Right ventricle myocardium superior (tissue), 1 donor: ENCODE results near the gene DIP2C. TPM values are rescaled to one million over a fixed set of nuclear protein-coding genes. Genes with fewer than 3 reads are reported as not detected.
"Not testable (repeated sequence)": the region's sequence is repeated elsewhere in the genome, so short reads cannot be mapped to it uniquely, and the experiment has no call there.

Experiments
- ATAC-seq: fragments of 200-7000 bp; cut with Tn5 transposase; one replicate; pipeline ENCODE4 v1.9.1; 2020; ENCODE audit warnings: mild to moderate bottlenecking; ENCODE audit not compliant: poor library complexity
- DNase-seq: peaks from one replicate; pipeline ENCODE4 v3.0.0-alpha.2; 2020
- intact Hi-C: fragments of 100-400 bp; cut with DNase I; formaldehyde crosslinking; loops from one replicate; pipeline ENCODE4 v1.11.2; 2022
- total RNA-seq: library from RNA; stranded (reverse); fragmentation: NEBNext Ultra II Directional; extraction: Animal tissue kit (Norgen Biotek cat#: 25700); gene quantifications from one replicate; pipeline ENCODE4 v1.2.1, GENCODE V29; 2021
- donor health status: DM: no; HTN: yes; CAD: no; lungs with severe emphysema.

DIP2C gene
- total RNA-seq, 1 donor from 2014 or later: 29.1 TPM

GRCh38 chr10:682931-683447 lies 6.5 kb downstream of the DIP2C start:
- intact Hi-C loops: no loop called here
- ATAC-seq (no peak), DNase-seq (no peak)

- intact Hi-C loops: no loop called here
- DNase-seq (no peak), ATAC-seq (no peak)
Measured at GRCh38 chr10:681670-682318, 7.7 kb downstream of the DIP2C start.

GRCh38 chr10:680745-681144 lies 8.7 kb downstream of the DIP2C start:
- ATAC-seq (no peak), DNase-seq (no peak)
- intact Hi-C loops: no loop called here

DNA sequence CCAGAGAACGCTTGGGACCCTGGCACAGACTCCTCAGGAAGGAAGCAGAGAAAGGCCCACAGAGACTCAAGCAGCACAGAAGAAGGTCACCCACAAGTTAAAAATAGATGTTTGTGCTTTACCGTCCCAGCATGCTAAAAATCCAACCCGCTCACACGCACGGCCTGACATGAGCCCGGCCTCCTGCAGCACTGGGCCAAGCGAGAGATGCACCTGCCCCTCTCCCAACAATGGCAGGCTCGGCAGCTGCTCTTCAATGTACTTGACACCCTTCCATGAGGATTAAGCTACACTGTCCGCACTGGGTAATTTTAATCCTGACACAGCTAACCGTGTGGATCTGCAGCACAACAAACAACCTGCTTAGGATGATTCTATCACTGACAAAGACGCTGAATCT lies 9.3 kb downstream of the DIP2C start:
- ATAC-seq: peak; percentile 80
- intact Hi-C loops: no loop called here
- peak; percentile 57 for DNase-seq

GRCh38 chr10:679556-679955 lies 9.9 kb downstream of the DIP2C start:
- intact Hi-C loops: no loop called here
- no peak for ATAC-seq
- no peak for DNase-seq

DNA sequence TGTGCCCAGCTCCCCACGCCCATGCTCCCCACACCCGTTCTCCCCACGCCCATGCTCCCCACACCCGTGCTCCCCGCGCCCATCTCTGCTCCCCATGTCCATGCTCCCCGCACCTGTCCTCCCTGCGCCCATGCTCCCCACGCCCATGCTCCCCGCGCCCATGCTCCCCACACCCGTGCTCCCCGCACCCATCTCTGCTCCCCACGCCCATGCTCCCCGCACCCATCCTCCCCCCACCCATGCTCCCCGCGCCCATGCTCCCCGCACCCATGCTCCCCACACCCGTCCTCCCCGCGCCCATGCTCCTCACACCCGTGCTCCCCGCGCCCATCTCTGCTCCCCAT lies 10.8 kb downstream of the DIP2C start:
- DNase-seq, ATAC-seq, intact Hi-C loops: not testable (repeated sequence)

GRCh38 chr10:677750-678661 lies 11.5 kb downstream of the DIP2C start:
- DNase-seq (no peak), ATAC-seq (no peak)
- intact Hi-C loops: no loop called here

DNA sequence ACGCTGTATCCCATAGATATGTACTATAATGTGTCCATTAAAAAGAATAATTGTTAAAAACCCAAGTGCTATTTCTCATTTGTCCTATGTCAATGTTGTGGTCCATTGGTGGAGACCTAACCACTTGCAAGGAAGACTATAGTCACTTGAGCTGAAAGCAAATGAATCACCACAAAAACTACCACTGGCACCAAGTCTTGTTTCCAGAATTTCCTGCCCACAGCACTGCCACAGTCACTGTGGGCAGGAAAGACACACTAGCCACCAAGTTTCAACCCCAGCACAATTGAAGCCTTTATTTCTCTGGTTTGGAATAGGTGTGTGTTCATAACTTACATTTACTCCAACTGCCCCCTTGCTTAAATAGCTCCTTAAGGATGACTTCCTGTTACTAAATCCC lies 12.4 kb downstream of the DIP2C start:
- DNase-seq (no peak), ATAC-seq (no peak)
- intact Hi-C loops: no loop called here

DNA sequence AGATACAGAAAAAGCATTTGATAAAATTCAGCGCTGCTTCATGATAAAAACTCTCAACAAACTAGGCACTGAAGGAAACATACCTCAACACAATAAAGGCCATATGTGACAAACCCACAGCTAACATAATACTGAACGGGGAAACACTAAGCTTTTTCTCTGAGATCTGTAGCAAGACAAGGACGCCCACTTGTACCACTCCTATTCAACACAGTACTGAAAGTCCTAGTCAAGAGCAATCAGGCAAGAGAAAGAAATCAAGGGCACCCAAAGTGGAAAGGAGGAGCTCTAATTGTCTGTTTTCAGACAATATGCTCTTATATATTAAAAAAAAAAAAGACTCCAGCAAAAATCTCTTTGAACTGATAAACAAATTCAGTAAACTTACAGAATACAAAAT lies 13.3 kb downstream of the DIP2C start:
- intact Hi-C loops: no loop called here
- DNase-seq (no peak), ATAC-seq (no peak)

DNA sequence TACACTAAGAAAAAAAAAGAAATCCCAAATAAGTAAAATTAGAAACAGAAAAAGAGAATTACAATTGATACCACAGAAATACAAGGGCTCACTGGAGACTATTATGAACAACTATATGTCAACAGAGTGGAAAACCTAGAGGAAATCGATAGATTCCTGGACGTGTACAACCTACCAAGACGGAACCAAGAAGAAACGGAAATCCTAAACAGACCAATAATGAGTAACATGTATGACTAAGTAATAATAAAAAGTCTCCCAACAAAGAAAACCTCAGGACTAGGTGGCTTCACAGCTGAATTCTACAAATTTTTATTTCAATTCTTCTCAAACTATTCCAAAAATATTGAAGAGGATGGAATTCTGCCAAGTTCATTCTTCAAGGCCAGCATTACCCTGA lies 13.9 kb downstream of the DIP2C start:
- DNase-seq (no peak), ATAC-seq (no peak)
- intact Hi-C loops: no loop called here

- intact Hi-C loops: no loop called here
- peak; percentile 20 for ATAC-seq
Measured at GRCh38 chr10:673492-673891, 16.0 kb downstream of the DIP2C start.

GRCh38 chr10:672992-673391 lies 16.5 kb downstream of the DIP2C start:
- intact Hi-C loops: no loop called here
- DNase-seq (no peak), ATAC-seq (peak; percentile 12)

More at GRCh38 chr10:673492-673891, 16.0 kb downstream of the DIP2C start:
- DNase-seq: no peak

GRCh38 chr10:672203-672602 lies 17.3 kb downstream of the DIP2C start:
- intact Hi-C loops: no loop called here

DNA sequence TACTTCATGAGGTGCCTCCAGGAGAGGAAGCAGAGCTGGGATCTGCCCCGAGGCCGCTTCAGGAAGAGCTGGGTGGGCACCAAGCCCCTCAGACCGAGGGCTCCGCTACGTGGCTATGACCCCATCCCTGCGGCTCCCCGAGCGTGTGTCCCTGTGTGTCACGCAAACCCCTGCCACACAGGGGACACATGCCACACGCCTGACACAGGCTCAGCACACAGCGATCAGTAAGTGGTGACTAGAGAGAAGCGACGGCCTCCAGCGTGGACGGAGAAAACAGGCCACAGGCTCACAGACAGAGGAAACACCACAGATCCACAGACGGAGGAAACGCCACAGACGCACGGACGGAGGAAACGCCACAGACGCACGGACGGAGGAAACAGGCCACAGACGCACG lies 18.5 kb downstream of the DIP2C start:
- ATAC-seq: no peak
- intact Hi-C loops: no loop called here
- DNase-seq: no peak

More at GRCh38 chr10:672203-672602, 17.3 kb downstream of the DIP2C start:
- ATAC-seq (no peak), DNase-seq (no peak)

DNA sequence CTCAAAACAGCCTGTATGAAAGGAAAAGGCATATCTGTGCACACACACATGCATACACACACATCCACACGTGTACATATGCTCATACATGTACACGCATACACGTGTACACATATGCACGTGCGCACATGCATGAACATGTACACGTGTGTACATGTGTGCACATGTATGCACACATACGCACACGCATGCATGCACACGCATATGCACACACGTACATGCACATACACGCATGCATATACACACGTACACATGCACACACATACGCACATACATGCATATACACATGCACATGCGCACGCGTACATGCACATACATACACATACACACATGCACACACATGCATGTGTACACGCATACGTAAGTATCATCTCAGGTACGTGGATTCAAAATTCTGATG lies 19.4 kb downstream of the DIP2C start:
- intact Hi-C loops: no loop called here
- no peak for DNase-seq
- ATAC-seq: no peak

DNA sequence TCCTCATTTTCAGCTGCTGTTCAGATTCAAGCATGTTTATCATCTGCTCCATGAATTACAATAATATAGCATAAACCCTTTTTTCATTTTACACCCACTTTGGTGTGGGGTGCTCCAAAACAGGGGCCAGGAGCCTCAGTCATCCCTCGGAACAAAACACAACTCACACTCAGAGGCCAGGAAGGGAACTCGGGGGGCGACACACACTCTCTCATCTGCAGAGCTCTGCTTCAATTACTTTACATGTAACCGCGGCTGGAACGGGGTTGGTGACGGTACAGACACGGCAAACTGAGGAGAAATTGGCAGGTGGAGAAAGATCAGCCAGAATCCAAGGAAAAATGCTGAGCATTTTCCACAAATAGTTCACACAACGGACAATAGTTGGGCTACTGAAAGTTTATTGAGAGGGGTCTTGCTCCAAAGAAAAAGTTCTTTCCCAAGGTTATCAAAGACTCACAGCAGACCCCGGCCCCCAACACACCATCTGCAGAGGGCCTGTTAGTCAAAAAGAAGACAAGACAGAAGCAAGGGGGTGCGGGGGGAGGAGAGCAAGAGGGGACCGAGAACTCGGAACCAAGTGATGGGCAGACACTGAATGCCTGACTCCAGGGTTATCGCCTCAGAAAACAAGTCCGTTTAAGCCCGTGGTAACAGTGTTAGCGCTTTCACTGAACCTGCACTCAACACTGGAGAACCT lies 20.5 kb downstream of the DIP2C start:
- intact Hi-C loops: no loop called here
- ATAC-seq (no peak), DNase-seq (no peak)

- DNase-seq: no peak
- intact Hi-C loops: no loop called here
- ATAC-seq: no peak
Measured at GRCh38 chr10:667602-668143, 21.8 kb downstream of the DIP2C start.

DNA sequence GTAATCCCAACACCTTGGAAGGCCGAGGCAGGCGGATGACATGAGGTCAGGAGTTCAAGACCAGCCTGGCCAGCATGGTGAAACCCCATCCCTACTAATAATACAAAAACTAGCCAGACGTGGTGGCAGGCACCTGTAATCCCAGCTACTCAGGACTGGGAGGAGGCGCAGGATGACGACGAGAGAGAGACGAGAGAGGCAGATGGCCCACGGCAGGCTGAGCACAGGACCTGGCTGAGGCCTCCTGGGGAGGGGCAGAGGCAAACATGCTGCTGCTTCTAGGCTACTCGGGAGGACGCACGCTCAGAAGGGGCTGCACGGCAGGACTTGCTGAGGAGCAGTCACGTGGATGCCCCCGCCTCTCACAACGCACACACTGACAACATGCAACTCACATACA lies 22.4 kb downstream of the DIP2C start:
- ATAC-seq (no peak), DNase-seq (no peak)
- intact Hi-C loops: no loop called here
